Fibroblast of lung (primary cell): Measurements from ENCODE around the gene JTB.

Experiments
- EZH2 ChIP-seq: IDR thresholded peaks from 2 replicates; pipeline ENCODE4 v1.5.1; 2012; ENCODE audit warnings: low read length, control low read depth, mild to moderate bottlenecking; ENCODE audit errors: missing control alignments
- TF ChIP-seq, protein P1 (sequence below), 2 donors: IDR thresholded peaks in 1 of 2; conservative IDR thresholded peaks in 1 of 2; 1 replicate in 1 of 2; 2 replicates in 1 of 2; pipeline ENCODE4 v1.5.1; 2011 to 2012; ENCODE audit warnings: low read length in 2 of 2, control low read depth in 1 of 2, inconsistent platforms in 1 of 2, low read depth in 1 of 2, mild to moderate bottlenecking in 1 of 2

DNA sequence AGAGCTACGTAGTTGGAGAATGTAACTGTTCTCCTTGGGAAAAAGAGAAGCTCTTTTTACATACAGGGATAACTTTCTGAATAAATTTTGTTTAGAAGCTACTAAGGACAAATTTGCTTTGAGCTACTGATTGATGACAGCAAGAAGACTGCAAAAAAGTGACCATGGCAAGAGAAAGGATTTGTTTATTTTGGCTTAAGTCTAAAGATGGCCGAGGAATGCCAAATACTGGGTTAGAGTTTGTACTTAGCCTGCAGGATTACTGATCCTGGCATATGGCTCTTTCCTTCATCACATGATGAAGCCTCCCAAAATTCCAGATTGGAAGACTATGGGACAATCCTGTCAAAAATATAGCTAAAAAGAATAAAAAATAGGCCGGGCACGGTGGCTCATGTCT lies 41.8 kb upstream of the JTB start:
- TF ChIP-seq, protein P1, sequence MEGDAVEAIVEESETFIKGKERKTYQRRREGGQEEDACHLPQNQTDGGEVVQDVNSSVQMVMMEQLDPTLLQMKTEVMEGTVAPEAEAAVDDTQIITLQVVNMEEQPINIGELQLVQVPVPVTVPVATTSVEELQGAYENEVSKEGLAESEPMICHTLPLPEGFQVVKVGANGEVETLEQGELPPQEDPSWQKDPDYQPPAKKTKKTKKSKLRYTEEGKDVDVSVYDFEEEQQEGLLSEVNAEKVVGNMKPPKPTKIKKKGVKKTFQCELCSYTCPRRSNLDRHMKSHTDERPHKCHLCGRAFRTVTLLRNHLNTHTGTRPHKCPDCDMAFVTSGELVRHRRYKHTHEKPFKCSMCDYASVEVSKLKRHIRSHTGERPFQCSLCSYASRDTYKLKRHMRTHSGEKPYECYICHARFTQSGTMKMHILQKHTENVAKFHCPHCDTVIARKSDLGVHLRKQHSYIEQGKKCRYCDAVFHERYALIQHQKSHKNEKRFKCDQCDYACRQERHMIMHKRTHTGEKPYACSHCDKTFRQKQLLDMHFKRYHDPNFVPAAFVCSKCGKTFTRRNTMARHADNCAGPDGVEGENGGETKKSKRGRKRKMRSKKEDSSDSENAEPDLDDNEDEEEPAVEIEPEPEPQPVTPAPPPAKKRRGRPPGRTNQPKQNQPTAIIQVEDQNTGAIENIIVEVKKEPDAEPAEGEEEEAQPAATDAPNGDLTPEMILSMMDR (conservative IDR thresholded peaks at IDR 0.05 in 1 of 2, IDR thresholded peaks at IDR 0.05 in 1 of 2; ENCODE audit: low read depth in 1 of 2, low read length in 2 of 2): no peak
- no peak for TF ChIP-seq EZH2
